ENCODE results near the gene TMEM82.

GRCh38 chr1:15757016-15757543 lies 14.8 kb downstream of the TMEM82 start:
- TF ChIP-seq, protein P1, sequence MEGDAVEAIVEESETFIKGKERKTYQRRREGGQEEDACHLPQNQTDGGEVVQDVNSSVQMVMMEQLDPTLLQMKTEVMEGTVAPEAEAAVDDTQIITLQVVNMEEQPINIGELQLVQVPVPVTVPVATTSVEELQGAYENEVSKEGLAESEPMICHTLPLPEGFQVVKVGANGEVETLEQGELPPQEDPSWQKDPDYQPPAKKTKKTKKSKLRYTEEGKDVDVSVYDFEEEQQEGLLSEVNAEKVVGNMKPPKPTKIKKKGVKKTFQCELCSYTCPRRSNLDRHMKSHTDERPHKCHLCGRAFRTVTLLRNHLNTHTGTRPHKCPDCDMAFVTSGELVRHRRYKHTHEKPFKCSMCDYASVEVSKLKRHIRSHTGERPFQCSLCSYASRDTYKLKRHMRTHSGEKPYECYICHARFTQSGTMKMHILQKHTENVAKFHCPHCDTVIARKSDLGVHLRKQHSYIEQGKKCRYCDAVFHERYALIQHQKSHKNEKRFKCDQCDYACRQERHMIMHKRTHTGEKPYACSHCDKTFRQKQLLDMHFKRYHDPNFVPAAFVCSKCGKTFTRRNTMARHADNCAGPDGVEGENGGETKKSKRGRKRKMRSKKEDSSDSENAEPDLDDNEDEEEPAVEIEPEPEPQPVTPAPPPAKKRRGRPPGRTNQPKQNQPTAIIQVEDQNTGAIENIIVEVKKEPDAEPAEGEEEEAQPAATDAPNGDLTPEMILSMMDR (IDR thresholded peaks at IDR 0.05; ENCODE audit: borderline replicate concordance, extremely low read depth, low read length, poor library complexity, severe bottlenecking): no peak
- no peak for TF ChIP-seq EZH2 (IDR thresholded peaks at IDR 0.05; ENCODE audit: borderline replicate concordance, low read depth, low read length, severe bottlenecking)

Measured in DND-41 (cell line).